Keratinocyte (primary cell): ENCODE data around the gene TMEM9. TPM values are rescaled to one million over a fixed set of nuclear protein-coding genes. Genes with fewer than 3 reads are reported as not detected.

Source experiments
- DNase-seq: peaks from one replicate; pipeline ENCODE4 v3.0.0-alpha.2; 2011; ENCODE audit warnings: low read depth, missing footprints, low spot score
- FAIRE-seq: peaks from 2 replicates; lab custom pipeline; 2011; peaks lifted over from hg19 to GRCh38; lab: Jason Lieb, UNC
- H2AFZ ChIP-seq: 2 replicates; pipeline ENCODE4 v1.6.0; 2012; ENCODE audit warnings: low read length, control low read depth, inconsistent platforms; ENCODE audit not compliant: control insufficient read depth
- H3K27ac ChIP-seq: 2 replicates; pipeline ENCODE4 v1.5.1; 2011; ENCODE audit warnings: low read length; ENCODE audit not compliant: control insufficient read depth, insufficient read depth
- H3K27me3 ChIP-seq: 3 replicates; pipeline ENCODE4 v1.6.0; 2011; ENCODE audit warnings: low read length; ENCODE audit not compliant: control insufficient read depth, insufficient read depth; ENCODE audit errors: extremely low read depth
- H3K36me3 ChIP-seq, 2 experiments: 2 replicates in 1 of 2; 3 replicates in 1 of 2; pipeline ENCODE4 v1.5.1; 2011; ENCODE audit warnings: low read length in 2 of 2, mild to moderate bottlenecking in 1 of 2; ENCODE audit not compliant: control insufficient read depth in 2 of 2, insufficient read depth in 2 of 2; ENCODE audit errors: extremely low read depth in 1 of 2
- H3K4me1 ChIP-seq: 3 replicates; pipeline ENCODE4 v1.5.1; 2011; ENCODE audit warnings: low read length; ENCODE audit not compliant: control insufficient read depth, insufficient read depth; ENCODE audit errors: extremely low read depth
- H3K4me2 ChIP-seq: 3 replicates; pipeline ENCODE4 v1.6.0; 2011; ENCODE audit warnings: low read depth, low read length; ENCODE audit not compliant: control insufficient read depth, insufficient read depth; ENCODE audit errors: extremely low read depth
- H3K4me3 ChIP-seq, 3 experiments: fragments of 200-600 bp in 1 of 3; sonication (generic) in 1 of 3; 2 replicates in 2 of 3; 3 replicates in 1 of 3; pipeline ENCODE4 v1.5.1; 2011 to 2016; ENCODE audit warnings: low read length in 3 of 3, mild to moderate bottlenecking in 3 of 3, control low read depth in 2 of 3, inconsistent platforms in 1 of 3, low read depth in 1 of 3, mixed read lengths in 1 of 3, mixed run types in 1 of 3, moderate library complexity in 1 of 3; ENCODE audit not compliant: control insufficient read depth in 2 of 3, insufficient read depth in 2 of 3; ENCODE audit errors: extremely low read depth in 1 of 3
- H3K79me2 ChIP-seq: 2 replicates; pipeline ENCODE4 v1.6.0; 2012; ENCODE audit warnings: low read length; ENCODE audit not compliant: control insufficient read depth, insufficient read depth
- H3K9ac ChIP-seq: 3 replicates; pipeline ENCODE4 v1.6.0; 2011; ENCODE audit warnings: low read length; ENCODE audit not compliant: control insufficient read depth, insufficient read depth; ENCODE audit errors: extremely low read depth
- H3K9me1 ChIP-seq: 3 replicates; pipeline ENCODE4 v1.6.0; 2011; ENCODE audit warnings: low read length; ENCODE audit not compliant: control insufficient read depth, insufficient read depth; ENCODE audit errors: extremely low read depth
- H3K9me3 ChIP-seq: 2 replicates; pipeline ENCODE4 v1.5.1; 2012; ENCODE audit warnings: low read depth, low read length; ENCODE audit not compliant: control insufficient read depth
- H4K20me1 ChIP-seq: 3 replicates; pipeline ENCODE4 v1.6.0; 2011; ENCODE audit warnings: low read length; ENCODE audit not compliant: control insufficient read depth, insufficient read depth; ENCODE audit errors: extremely low read depth
- CTCF ChIP-seq, 3 experiments: IDR thresholded peaks in 1 of 3; conservative IDR thresholded peaks in 1 of 3; optimal IDR thresholded peaks in 1 of 3; 2 replicates in 2 of 3; 3 replicates in 1 of 3; pipeline versions ENCODE3 to v1.5.1; 2011; ENCODE audit warnings: low read length in 3 of 3, mild to moderate bottlenecking in 3 of 3, moderate library complexity in 2 of 3, control low read depth in 1 of 3, inconsistent platforms in 1 of 3; ENCODE audit not compliant: insufficient read depth in 2 of 3; ENCODE audit errors: extremely low read depth in 1 of 3
- EZH2 ChIP-seq: IDR thresholded peaks from one replicate; pipeline ENCODE4 v1.6.1; 2012; ENCODE audit warnings: inconsistent platforms, mild to moderate bottlenecking, low read length, moderate library complexity
- dilution Hi-C: fragments of 300-500 bp; cut with MboI; formaldehyde crosslinking; loops from one replicate; pipeline ENCODE4 v1.7.0; 2020; ENCODE audit warnings: low sequenced_read_pairs; ENCODE audit not compliant: extremely low pct_ligation_motif_present
- polyA plus RNA-seq, 5 experiments: library from polyadenylated mRNA; depleted of rRNA in 3 of 5; stranded (reverse) in 3 of 5; stranded (forward) in 1 of 5; unstranded in 1 of 5; fragments of >200 nt; gene quantifications; 1 replicate in 1 of 5; 2 replicates in 3 of 5; 3 replicates in 1 of 5; pipeline versions ENCODE4 v1.2.1 to v1.2.3, GENCODE V29; 2011 to 2012; ENCODE audit warnings: missing spikeins in 2 of 5, low read depth in 1 of 5, low replicate concordance in 1 of 5

The TMEM9 gene
- polyA plus RNA-seq, 1 donor (not counting 4 experiments of a cell fraction or from before 2014, with no cell fraction given): 56.0 TPM

GRCh38 chr1:201123866-201124265 lies 30.4 kb downstream of the TMEM9 start:
- no peaks in the 10 kb centered on the region for H3K9me1 ChIP-seq
- dilution Hi-C loops: no loop called here
- no peak overlapping the region for H3K9ac ChIP-seq
- H3K9me3 ChIP-seq: no peaks in the 10 kb centered on the region
- FAIRE-seq (peak; percentile 76), DNase-seq (no peak)
- H3K4me2 ChIP-seq: no peak overlapping the region
- H3K4me1 ChIP-seq: peaks cover 14% of the 10 kb centered on the region
- no peaks in the 10 kb centered on the region for H3K79me2 ChIP-seq
- H3K36me3 ChIP-seq: no peaks in the 10 kb centered on the region
- no peaks in the 10 kb centered on the region for H4K20me1 ChIP-seq
- H3K4me3 ChIP-seq: no peak overlapping the region
- TF ChIP-seq CTCF (optimal IDR thresholded peaks at IDR 0.05 in 1 of 3, IDR thresholded peaks at IDR 0.05 in 1 of 3, conservative IDR thresholded peaks at IDR 0.05 in 1 of 3; ENCODE audit: extremely low read depth in 1 of 3, insufficient read depth in 2 of 3, low read length in 3 of 3) (no peak), EZH2 (no peak)
- peaks cover 33% of the 10 kb centered on the region for H3K27me3 ChIP-seq
- no peak overlapping the region for H3K27ac ChIP-seq
- H2AFZ ChIP-seq: no peak overlapping the region

DNA sequence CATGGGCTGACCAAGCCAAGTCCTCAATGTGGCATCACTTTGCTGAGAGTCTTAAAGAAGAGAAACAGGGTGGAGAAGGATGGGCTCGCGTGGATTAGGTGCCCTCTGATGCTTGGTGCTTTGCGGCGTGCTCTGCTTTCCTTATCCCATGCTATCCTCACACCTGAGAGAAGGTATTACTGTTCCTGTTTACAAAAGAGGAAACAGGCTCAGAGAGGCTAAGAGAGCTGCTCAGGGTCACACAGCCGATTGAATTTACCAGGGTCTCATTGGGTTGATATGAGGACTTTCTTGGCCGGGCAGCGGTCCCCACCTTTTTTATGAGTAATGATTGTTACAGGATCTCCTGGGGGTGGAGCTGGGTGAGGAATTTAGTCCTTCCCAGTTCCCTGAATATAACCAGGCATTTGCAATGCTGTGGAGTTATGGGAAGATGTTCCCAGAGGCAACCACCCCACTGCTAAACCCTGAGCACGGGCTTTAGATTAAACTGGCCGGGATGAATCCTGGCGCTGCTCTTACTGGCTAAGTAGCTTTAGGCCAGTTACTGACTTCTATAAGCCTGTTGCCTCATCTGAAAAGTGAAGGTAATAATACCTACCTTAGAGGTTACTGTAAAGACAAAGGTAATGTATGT lies 31.8 kb downstream of the TMEM9 start:
- dilution Hi-C loops: no loop called here
- FAIRE-seq: no peak
- no peaks in the 10 kb centered on the region for H3K9me3 ChIP-seq

More for the DNA sequence above, 31.8 kb downstream of the TMEM9 start:
- DNase-seq: no peak
- no peaks in the 10 kb centered on the region for H3K9me1 ChIP-seq
- no peaks in the 10 kb centered on the region for H3K36me3 ChIP-seq
- H4K20me1 ChIP-seq: no peaks in the 10 kb centered on the region
- H3K79me2 ChIP-seq: no peaks in the 10 kb centered on the region
- TF ChIP-seq EZH2: no peak
- H3K27ac ChIP-seq: no peak overlapping the region
- no peak overlapping the region for H3K4me2 ChIP-seq
- H3K9ac ChIP-seq: no peak overlapping the region
- H3K4me3 ChIP-seq: no peak overlapping the region
- peaks cover 14% of the 10 kb centered on the region for H3K4me1 ChIP-seq
- H3K27me3 ChIP-seq: peaks cover 33% of the 10 kb centered on the region
- no peak overlapping the region for H2AFZ ChIP-seq
